ENCODE results near the gene TFIP11. TPM values are rescaled to one million over a fixed set of nuclear protein-coding genes. Genes with fewer than 3 reads are reported as not detected.

TFIP11 gene
- total RNA-seq, 2 experiments from 2014 or later = 111 TPM

- Mint-ChIP-seq H3K4me3 (no peak overlapping the region), H3K27ac (no peak overlapping the region), H3K27me3 (no peaks in the 10 kb centered on the region), H3K36me3 (ENCODE audit: low read depth) (no peaks in the 10 kb centered on the region), H3K9me3 (no peaks in the 10 kb centered on the region), H3K4me1 (ENCODE audit: low read depth) (peaks cover 4% of the 10 kb centered on the region)
- H3K4me3 ChIP-seq (ENCODE audit: low read length) = no peak overlapping the region
- H3K27ac ChIP-seq (ENCODE audit: low read depth in 1 of 2, low read length in 2 of 2) = no peak overlapping the region
- H3K36me3 ChIP-seq (ENCODE audit: insufficient read depth, low read length) = peaks cover 13% of the 10 kb centered on the region
- ChIA-PET CTCF (no interaction called here), POLR2A (no interaction called here)
- no peaks in the 10 kb centered on the region for H3K27me3 ChIP-seq (ENCODE audit: control insufficient read depth in 1 of 2, insufficient read depth in 2 of 2, low read length in 2 of 2)
- H3K4me1 ChIP-seq (ENCODE audit: insufficient read depth, low read length) = peaks cover 7% of the 10 kb centered on the region
- ATAC-seq (ENCODE audit: poor library complexity) = no peak
- no peak for DNase-seq
- intact Hi-C loops (cut with DNase I, micrococcal nuclease) = no loop called here
- TF ChIP-seq, protein P1, sequence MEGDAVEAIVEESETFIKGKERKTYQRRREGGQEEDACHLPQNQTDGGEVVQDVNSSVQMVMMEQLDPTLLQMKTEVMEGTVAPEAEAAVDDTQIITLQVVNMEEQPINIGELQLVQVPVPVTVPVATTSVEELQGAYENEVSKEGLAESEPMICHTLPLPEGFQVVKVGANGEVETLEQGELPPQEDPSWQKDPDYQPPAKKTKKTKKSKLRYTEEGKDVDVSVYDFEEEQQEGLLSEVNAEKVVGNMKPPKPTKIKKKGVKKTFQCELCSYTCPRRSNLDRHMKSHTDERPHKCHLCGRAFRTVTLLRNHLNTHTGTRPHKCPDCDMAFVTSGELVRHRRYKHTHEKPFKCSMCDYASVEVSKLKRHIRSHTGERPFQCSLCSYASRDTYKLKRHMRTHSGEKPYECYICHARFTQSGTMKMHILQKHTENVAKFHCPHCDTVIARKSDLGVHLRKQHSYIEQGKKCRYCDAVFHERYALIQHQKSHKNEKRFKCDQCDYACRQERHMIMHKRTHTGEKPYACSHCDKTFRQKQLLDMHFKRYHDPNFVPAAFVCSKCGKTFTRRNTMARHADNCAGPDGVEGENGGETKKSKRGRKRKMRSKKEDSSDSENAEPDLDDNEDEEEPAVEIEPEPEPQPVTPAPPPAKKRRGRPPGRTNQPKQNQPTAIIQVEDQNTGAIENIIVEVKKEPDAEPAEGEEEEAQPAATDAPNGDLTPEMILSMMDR (IDR thresholded peaks at IDR 0.05) = no peak
- H3K9me3 ChIP-seq (ENCODE audit: control insufficient read depth in 1 of 2, insufficient read depth in 1 of 2, low read length in 2 of 2) = no peaks in the 10 kb centered on the region
Observed at GRCh38 chr22:26558248-26558895, 46.1 kb upstream of the TFIP11 start.

DNA sequence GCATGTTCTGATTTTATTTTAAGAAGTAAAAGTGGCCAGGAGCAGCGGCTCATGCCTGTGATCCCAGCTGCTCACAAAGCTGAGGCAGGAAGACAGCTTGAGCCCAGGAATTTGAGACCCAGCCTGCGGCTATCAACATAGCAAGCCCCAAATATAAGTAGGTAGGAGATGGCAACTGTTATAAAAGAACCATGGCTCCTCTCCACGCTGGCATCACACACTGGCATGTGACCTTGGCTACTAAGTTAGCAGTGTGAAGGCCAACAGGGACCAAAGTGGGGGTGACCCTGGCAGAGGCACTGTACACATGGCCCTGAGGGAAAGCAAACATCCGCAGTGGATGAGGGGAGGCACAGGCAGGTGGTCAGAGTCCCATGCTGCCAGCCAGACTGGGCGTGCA, 44.6 kb upstream of the TFIP11 start:
- no peak for ATAC-seq (ENCODE audit: poor library complexity)
- no peaks in the 10 kb centered on the region for H3K36me3 Mint-ChIP-seq (ENCODE audit: low read depth)
- H3K27me3 ChIP-seq (ENCODE audit: control insufficient read depth in 1 of 2, insufficient read depth in 2 of 2, low read length in 2 of 2) = no peaks in the 10 kb centered on the region
- H3K27ac Mint-ChIP-seq = no peak overlapping the region
- H3K4me1 Mint-ChIP-seq (ENCODE audit: low read depth) = peaks cover 4% of the 10 kb centered on the region
- no peaks in the 10 kb centered on the region for H3K9me3 Mint-ChIP-seq
- intact Hi-C loops (cut with DNase I, micrococcal nuclease) = no loop called here
- H3K4me3 Mint-ChIP-seq = no peak overlapping the region
- peaks cover 7% of the 10 kb centered on the region for H3K4me1 ChIP-seq (ENCODE audit: insufficient read depth, low read length)
- peaks cover 13% of the 10 kb centered on the region for H3K36me3 ChIP-seq (ENCODE audit: insufficient read depth, low read length)
- H3K27me3 Mint-ChIP-seq = no peaks in the 10 kb centered on the region
- H3K9me3 ChIP-seq (ENCODE audit: control insufficient read depth in 1 of 2, insufficient read depth in 1 of 2, low read length in 2 of 2) = no peaks in the 10 kb centered on the region
- H3K4me3 ChIP-seq (ENCODE audit: low read length) = no peak overlapping the region
- no peak overlapping the region for H3K27ac ChIP-seq (ENCODE audit: low read depth in 1 of 2, low read length in 2 of 2)
- DNase-seq = no peak
- CTCF ChIA-PET = no interaction called here
- POLR2A ChIA-PET = no interaction called here
- TF ChIP-seq, protein P1 (IDR thresholded peaks at IDR 0.05) = no peak

DNA sequence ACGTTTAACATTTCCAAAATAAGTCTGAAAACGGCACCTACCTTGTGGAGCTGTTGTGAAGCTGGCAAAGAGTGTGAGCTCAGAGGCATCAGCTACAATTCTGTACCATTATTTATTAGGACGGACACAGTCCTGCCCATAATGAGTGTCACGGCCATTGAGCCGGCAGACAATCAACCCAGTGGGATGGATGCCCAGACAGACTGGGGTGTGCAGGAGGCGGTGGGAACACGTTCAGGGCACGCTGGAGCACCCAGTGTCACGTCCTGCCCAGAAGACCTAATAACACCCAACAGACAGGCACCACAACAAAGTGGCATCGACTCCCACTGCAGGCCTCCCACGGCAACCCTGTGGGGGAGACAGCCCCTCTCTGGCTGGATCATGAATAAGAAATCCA, 43.2 kb upstream of the TFIP11 start:
- CTCF ChIA-PET = no interaction called here
- Mint-ChIP-seq H3K4me1 (ENCODE audit: low read depth) (peaks cover 4% of the 10 kb centered on the region), H3K27me3 (no peaks in the 10 kb centered on the region), H3K9me3 (no peaks in the 10 kb centered on the region), H3K36me3 (ENCODE audit: low read depth) (no peaks in the 10 kb centered on the region), H3K27ac (no peak overlapping the region), H3K4me3 (no peak overlapping the region)
- intact Hi-C loops (cut with DNase I, micrococcal nuclease) = no loop called here
- DNase-seq = no peak
- Histone ChIP-seq H3K4me1 (ENCODE audit: insufficient read depth, low read length) (peaks cover 7% of the 10 kb centered on the region), H3K36me3 (ENCODE audit: insufficient read depth, low read length) (peaks cover 13% of the 10 kb centered on the region), H3K27ac (ENCODE audit: low read depth in 1 of 2, low read length in 2 of 2) (no peak overlapping the region), H3K27me3 (ENCODE audit: control insufficient read depth in 1 of 2, insufficient read depth in 2 of 2, low read length in 2 of 2) (no peaks in the 10 kb centered on the region), H3K9me3 (ENCODE audit: control insufficient read depth in 1 of 2, insufficient read depth in 1 of 2, low read length in 2 of 2) (no peaks in the 10 kb centered on the region), H3K4me3 (ENCODE audit: low read length) (no peak overlapping the region)
- TF ChIP-seq, protein P1 (IDR thresholded peaks at IDR 0.05) = no peak
- POLR2A ChIA-PET = no interaction called here
- ATAC-seq (ENCODE audit: poor library complexity) = no peak

Data from CD4-positive, alpha-beta T cell (primary cell).